Measurements from ENCODE around the gene ZNF555.
"Not testable (repeated sequence)": the region's sequence is repeated elsewhere in the genome, so short reads cannot be mapped to it uniquely, and the experiment has no call there.

The ZNF555 gene

GRCh38 chr19:2840794-2841791, at the start of gene ZNF555:
ZNF555 (plus strand) TSS chr19:2841475; CDS start chr19:2841573, 98 bp downstream.
- DNase-seq, result peak; percentile 95 to 97

- DNase-seq, result no peak
These were observed 49.4 kb upstream of the ZNF555 start for GRCh38 chr19:2791876-2792275.

- not testable (repeated sequence) for DNase-seq
These were observed 48.6 kb upstream of the ZNF555 start for GRCh38 chr19:2792666-2793065.

GRCh38 chr19:2793126-2793525, 48.1 kb upstream of the ZNF555 start:
- DNase-seq, result no peak

- no peak for DNase-seq
These were observed 47.7 kb upstream of the ZNF555 start for GRCh38 chr19:2793577-2793976.

- no peak for DNase-seq
These were observed 45.2 kb upstream of the ZNF555 start for GRCh38 chr19:2795827-2796658.

- no peak for DNase-seq
These were observed 44.5 kb upstream of the ZNF555 start for GRCh38 chr19:2796659-2797266.

- no peak for DNase-seq
These were observed 44.0 kb upstream of the ZNF555 start for GRCh38 chr19:2797280-2797679.

GRCh38 chr19:2798158-2798685, 43.1 kb upstream of the ZNF555 start:
- DNase-seq, result no peak

- DNase-seq, result no peak
These were observed 42.5 kb upstream of the ZNF555 start for GRCh38 chr19:2798733-2799132.

GRCh38 chr19:2799273-2800020, 41.8 kb upstream of the ZNF555 start:
- no peak for DNase-seq

GRCh38 chr19:2800506-2800905, 40.8 kb upstream of the ZNF555 start:
- no peak for DNase-seq

GRCh38 chr19:2802826-2803225, 38.4 kb upstream of the ZNF555 start:
- DNase-seq, result no peak

GRCh38 chr19:2803486-2804155, 37.7 kb upstream of the ZNF555 start:
- no peak for DNase-seq

GRCh38 chr19:2804156-2805004, 36.9 kb upstream of the ZNF555 start:
- no peak for DNase-seq

GRCh38 chr19:2805261-2805900, 35.9 kb upstream of the ZNF555 start:
- no peak for DNase-seq

- DNase-seq, result no peak
These were observed 35.2 kb upstream of the ZNF555 start for GRCh38 chr19:2805991-2806649.

- DNase-seq, result no peak
These were observed 34.4 kb upstream of the ZNF555 start for GRCh38 chr19:2806736-2807378.
